ENCODE data around the gene IGSF5.
"Not testable (repeated sequence)": the region's sequence is repeated elsewhere in the genome, so short reads cannot be mapped to it uniquely, and the experiment has no call there.

The IGSF5 gene

DNA sequence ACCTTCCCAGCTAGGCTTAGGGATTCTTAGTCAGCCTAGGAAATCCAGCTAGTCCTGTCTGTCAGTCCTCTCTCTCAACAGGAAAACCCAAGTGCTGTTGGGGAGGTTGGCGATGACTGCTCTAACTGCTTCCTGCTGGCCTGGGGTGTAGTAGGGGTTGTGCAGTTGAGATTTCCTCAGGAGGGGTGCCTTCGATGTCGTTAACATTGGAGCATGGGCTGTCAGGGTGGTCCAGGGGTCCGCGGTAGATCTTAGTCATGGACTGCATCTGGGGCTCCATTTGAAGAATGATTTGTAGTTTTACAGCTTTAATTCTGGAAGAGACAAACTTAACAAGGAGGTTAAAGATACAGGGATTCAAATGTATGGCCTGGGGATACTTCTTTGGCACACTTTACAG lies 5.5 kb upstream of the IGSF5 start:
- not testable (repeated sequence) for DNase-seq

DNA sequence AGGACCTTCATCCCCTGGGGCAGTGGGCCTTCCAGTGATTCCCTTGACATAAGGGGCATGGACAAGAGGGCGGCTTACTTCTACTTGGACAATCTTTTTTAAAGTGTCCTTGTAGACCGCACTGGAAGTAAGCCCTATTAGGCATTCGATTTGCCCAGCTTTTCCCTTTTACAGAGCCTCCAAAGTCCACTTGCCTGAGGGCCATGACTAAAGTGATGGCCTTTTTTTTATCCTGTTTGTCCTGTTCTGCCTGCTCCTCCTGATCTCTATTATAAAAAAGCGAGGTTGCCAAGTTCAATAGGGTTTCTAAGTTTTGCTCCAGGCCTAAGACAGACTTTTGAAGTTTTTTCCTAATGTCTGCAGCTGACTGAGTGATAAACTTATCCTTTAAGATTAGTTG lies 2.4 kb upstream of the IGSF5 start:
- not testable (repeated sequence) for DNase-seq

GRCh38 chr21:39745332-39745731 lies 349 bp downstream of the IGSF5 start:
- not testable (repeated sequence) for DNase-seq

- DNase-seq: no peak
Measured at GRCh38 chr21:39750670-39751069, 5.7 kb downstream of the IGSF5 start.

DNA sequence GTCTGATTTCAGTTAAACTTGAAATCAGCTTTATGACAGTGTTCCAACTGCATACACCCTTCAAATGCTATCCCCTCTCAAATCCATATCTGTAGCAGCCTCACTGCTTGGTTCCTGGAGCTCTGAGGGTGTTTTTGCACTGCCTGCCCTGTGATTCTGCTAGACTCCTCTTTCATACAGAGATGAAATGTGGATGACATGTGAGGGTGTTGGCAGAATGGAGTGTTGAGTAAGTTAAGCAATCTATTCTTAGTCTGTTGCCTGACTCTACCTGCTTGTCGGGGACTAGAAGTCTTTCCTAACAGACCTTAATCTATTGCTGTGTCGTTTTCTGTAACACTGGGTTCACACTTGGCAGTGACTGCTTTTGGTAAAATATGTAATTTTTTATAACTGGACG lies 9.8 kb downstream of the IGSF5 start:
- DNase-seq: no peak

DNA sequence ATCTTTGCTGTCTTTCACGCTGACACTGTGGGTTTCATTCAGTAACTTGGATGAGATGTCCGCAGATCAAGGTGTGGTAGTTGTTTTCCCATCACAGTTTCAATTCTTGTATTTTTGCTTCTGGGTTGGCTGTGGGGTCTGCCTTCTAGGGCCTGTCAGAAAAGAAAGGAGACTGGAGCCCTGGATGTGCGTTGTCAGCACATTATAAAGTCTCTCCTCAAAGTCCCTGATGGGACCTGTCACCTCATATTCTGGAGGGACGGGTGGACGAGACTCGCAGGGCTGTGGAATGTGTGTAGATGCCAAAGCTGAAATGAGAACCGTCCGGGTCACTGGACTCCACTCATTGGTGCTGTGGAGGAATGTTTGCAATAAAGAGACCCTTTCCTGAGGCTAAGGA lies 11.3 kb downstream of the IGSF5 start:
- no peak for DNase-seq

DNA sequence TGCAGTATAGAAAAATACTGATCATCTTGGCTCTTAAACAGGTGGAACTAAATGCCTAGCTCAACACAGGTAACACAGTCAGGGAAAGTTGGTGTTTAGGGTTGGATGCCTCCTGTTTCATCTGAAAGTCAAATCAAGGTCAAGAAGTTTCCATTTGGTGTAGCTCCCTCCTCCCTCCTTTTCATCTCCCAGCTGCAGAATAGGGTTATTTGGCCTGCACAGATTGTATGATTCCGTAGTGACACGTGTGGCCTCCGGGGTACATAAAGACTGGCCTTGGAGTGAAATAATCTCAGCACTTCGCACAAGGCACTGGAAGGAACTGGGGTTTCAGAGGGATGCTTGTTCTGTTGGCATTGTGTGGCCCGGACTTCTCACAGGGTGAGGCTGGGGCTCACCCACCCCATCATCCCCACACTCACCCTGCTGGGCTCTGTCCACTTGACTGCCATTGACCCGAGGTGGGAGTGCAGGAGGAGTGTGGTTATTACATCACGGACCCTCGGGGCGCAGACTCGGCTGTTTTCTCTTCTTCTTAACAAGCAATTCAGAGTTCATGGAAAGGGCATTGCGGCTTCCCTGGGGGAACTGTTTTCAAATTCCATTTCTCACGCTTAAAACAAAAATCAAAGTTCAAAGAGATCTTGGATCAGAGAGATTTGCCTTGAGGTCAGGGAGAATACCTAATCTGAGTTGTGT lies 18.4 kb downstream of the IGSF5 start:
- DNase-seq: no peak

DNA sequence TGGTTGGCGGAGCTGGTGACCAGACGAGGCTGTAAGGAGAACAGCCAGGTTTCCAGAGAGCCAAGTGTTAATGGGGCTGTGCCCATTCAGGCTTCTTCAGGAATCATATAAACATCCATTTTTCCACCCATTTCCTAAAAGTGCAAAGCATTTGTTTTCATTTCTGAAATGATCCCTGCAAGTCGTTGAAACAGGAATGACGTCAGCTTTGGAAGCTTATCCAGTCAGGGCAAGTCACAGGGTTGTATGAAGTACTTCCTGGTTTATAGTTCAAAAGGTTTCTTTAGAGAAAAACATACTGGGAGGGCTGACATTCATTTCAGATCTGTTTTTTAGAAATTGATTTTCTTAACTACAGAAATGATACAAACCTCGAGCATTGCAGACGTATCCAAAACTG lies 29.2 kb downstream of the IGSF5 start:
- DNase-seq: no peak

DNA sequence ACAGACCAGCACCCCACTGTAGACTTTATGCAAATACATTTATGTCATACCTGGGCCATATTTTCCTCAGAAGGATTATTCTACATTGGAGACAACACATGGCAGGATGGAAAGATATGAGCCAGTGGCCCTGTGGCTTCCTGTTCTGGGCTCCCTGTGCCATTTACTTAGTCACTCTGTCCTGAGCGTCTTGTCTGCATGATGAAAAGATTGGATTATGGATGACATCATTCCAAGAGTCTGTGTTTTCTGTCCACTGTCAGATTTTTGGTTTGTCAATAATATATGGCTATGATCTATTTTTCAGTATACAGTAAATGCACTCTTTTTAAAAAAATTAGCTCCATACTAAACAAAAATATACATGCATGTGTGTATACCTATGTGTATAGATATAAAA lies 30.8 kb downstream of the IGSF5 start:
- DNase-seq: no peak

- DNase-seq: no peak
Measured at GRCh38 chr21:39776589-39776988, 31.6 kb downstream of the IGSF5 start.

GRCh38 chr21:39781331-39781730 lies 36.3 kb downstream of the IGSF5 start:
- DNase-seq: no peak

DNA sequence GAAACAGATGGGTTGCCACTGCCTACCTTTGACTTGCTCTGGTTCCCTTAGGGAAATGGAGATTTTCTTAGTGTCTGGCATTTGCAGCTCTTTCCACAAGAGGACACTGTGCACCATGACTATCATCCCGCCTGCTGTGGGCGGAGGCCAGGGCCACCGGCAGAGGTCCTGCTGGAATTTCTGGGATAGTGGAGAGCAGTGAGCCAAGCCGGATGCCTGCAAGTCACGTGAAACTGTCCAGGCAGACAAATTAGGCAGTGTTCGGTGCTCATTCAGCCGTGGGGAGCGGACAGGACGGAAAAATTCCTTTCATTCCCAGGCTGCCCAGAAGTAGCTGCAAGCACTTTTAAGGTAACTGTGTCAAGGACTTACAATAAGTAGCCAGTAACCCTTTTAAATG lies 43.4 kb downstream of the IGSF5 start:
- DNase-seq: no peak

DNA sequence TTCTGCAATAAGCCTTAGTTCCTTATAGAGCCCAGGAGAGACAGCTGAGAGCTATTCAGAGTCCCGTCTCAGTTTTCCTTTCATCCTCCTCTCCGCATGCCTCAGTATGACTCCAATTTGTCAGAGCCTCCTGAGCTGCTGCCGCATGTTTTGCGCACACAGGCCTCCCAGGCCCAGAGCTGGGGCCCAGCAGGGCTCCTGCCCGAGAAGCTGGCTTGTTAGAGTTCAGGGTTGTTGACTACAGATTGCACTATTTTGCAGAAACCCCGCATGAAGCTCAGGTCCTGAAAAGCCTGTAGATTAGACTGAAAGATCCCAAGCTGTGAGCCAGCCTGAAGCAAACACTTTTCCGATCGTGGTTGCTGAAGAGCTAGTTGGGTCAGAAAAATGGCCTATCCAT lies 51.5 kb downstream of the IGSF5 start:
- DNase-seq: no peak

DNA sequence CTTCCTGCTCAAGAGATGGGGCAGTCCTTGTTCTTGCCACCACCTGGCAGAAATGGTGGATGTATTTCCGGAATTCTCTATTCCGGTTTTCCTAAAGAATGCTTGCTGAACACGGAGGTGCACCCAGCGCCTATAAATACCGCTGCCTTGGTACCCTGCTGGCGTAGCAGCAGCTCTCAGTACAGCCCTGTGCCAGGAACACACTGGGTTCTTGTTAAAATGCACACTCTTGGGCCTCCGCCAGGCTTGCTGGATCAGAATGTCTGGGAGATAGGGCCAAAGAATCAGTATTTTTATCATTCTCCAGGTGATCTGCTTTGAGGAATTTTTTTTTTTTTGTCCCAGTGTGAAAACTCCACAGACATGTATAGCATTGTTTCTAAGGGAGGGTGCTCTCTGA lies 54.2 kb downstream of the IGSF5 start:
- DNase-seq: no peak

- DNase-seq: no peak
Measured at GRCh38 chr21:39800311-39800710, 55.3 kb downstream of the IGSF5 start.

GRCh38 chr21:39802217-39802616 lies 57.2 kb downstream of the IGSF5 start:
- DNase-seq: no peak

DNA sequence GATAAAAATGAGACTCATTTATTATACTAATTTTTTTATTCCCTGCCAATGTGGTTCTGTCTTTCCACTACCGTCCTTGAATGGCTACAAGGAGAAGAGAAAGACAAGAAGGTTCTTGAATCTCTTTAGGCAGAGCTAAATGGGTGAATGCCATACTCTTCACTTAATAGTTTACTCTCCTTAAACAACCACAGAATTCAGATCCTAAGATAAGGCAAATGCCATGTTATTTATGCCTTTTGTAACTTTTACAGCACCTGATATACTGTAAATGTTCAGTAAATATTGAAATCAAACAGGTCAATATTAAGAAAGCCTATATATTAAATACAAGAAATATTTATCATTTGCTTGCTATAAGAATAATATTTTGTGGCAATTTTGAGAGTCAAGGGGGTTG lies 58.4 kb downstream of the IGSF5 start:
- no peak for DNase-seq

DNA sequence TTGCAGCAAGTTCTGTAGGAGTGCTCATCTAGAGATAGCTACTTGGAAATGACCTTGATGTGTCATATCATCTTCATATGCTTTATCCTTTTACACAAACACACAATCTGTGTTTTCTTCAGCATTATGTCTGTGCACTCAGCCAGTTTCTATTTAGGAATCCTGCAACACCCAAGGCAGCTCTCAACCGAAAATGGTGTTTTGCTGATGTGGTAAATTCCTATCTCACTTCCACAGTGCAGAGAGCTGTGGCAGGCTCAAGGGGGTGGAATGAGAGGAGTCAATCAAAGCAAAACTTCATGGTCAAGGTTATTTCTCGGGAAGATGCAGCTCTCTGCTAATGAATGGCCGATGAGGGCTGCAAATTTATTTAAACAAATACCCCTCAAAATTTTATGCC lies 59.3 kb downstream of the IGSF5 start:
- DNase-seq: no peak

DNA sequence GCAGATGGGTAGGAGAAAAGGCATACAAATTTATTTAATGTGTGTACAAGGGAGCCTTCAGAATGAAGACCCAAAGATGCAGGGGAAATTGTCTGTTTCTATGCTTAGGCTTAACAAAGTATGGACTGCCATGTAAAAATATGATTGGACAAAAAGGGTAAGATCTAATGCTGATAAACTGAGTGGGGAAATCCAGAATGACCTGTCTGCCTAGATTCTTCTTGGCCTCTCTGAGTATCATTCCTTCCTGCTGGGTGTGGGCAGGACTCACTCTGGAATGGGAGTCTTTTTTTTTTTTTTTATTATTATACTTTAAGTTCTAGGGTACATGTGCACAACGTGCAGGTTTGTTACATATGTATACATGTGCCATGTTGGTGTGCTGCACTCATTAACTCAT lies 61.0 kb downstream of the IGSF5 start:
- no peak for DNase-seq

DNA sequence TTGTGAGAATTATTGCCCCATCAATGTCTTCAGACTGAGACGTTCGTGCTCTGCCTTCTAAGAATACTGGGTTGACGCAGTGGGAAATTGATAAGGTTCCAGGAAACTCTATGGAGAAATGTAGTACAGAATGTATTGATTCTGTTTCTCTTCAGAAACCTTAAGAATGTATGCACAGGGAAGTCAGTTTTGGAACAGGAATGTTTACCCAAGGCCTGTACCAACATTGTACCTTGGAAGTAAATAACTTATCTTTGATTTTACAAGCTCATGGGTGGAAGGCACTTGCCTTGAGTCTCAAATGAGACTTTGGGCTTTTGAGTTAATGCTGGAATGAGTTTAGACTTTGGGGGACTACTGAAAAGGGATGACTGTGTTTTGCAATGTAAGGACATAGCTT lies 62.8 kb downstream of the IGSF5 start:
- no peak for DNase-seq

DNA sequence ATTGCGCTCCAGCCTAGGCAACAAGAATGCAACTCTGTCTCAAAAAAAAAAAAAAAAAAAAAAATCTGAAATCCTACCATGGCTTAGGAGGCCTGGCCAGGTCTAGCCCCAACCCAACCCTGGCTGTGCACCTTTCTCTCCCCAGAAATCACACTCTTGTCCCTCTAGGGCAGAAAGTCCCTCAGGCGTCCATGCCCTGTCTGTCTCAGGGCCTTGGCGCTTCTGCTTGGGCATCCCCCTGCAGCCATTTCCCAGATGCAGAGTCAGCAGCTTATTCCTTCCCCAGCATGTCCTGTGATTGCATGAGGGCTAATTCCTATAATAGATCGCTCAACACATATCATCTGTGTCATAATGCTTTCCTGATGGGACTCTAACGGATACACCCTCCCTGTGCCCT lies 65.0 kb downstream of the IGSF5 start:
- DNase-seq: no peak

DNA sequence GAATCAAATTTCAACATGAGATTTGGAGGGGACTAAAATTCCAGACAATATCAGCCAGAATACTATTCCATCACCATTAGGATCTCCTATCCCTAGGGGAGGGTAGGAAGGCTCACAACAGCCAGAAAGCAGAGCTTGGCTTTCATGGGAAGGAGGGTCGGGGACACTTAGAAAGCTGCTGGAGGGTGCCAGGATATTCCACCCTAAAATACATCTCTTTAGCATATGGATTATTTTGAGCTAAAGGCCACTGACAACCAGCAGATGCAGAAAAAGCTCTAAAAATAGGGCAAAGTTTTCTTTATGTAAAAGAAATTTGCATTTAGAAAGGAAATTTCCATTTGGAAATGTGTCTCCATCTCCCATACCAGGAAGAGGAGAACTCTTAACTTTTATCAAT lies 68.0 kb downstream of the IGSF5 start:
- DNase-seq: no peak

DNA sequence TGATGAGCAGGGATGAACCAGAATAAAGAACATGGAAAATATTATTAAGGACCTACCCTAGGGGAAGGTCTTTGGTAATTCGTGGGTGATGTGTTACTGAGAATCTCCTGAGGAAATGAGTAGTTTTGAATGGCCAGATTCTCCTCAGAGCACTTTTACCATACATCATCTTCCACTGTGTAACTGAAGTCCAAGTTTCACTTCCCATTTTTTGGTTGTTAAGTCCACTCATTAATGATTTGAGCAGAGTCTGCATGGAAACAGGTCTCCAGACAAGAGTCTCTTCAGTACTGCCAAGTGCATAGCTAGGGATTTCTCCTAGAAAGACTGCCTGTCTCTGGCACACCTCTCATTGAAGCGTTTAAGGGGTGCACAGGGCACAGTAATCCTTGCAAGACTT lies 73.6 kb downstream of the IGSF5 start:
- no peak for DNase-seq

DNA sequence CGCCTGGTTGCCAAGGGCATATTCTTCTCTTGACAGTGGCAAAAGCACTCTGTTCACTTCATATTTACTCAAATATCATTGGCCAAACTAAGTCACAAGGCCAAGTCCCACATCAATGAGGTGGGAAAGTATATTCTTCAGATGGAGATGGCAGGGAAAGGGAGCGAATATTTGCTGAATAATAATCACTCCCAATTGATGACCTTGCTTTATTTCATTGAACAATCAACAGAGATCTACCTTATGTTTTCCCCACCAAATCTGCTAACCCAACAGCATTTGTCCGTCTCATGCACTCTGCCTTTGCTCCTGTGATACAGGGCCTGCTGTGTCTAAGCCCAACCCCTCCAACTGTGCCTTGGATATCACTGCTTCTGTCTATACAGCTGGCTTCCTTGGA lies 77.1 kb downstream of the IGSF5 start:
- DNase-seq: no peak

- no peak for DNase-seq
Measured at GRCh38 chr21:39825250-39825649, 80.3 kb downstream of the IGSF5 start.

GRCh38 chr21:39834543-39834942 lies 89.6 kb downstream of the IGSF5 start:
- DNase-seq: no peak
